Uterus (tissue), 4 donors: Measurements from ENCODE around the gene RBP4. TPM values are rescaled to one million over a fixed set of nuclear protein-coding genes. Genes with fewer than 3 reads are reported as not detected.

ENCODE experiments used
- DNase-seq, 2 donors: peaks; one replicate each; pipeline ENCODE4 v3.0.0-alpha.2; 2019 to 2020
- H3K27ac ChIP-seq, 2 donors: fragments of 200-600 bp; sonication (generic); 1 replicate in 1 of 2; 2 replicates in 1 of 2; pipeline ENCODE4 v1.5.1; 2016 to 2018
- H3K27me3 ChIP-seq, 2 donors: fragments of 200-600 bp; sonication (generic); one replicate each; pipeline ENCODE4 v1.5.1; 2018 to 2019; ENCODE audit warnings: control low read depth in 1 of 2
- H3K36me3 ChIP-seq, 2 donors: fragments of 200-600 bp; sonication (generic); one replicate each; pipeline ENCODE4 v1.5.1; 2019; ENCODE audit warnings: control low read depth in 1 of 2
- H3K4me1 ChIP-seq, 2 donors: fragments of 200-600 bp; sonication (generic); one replicate each; pipeline ENCODE4 v1.5.1; 2018 to 2019; ENCODE audit warnings: control low read depth in 1 of 2
- H3K4me3 ChIP-seq, 2 donors: fragments of 200-600 bp; sonication (generic); 1 replicate in 1 of 2; 2 replicates in 1 of 2; pipeline ENCODE4 v1.5.1; 2018 to 2019; ENCODE audit warnings: mild to moderate bottlenecking in 1 of 2
- H3K9me3 ChIP-seq, 2 donors: fragments of 200-600 bp; sonication (generic); one replicate each; pipeline ENCODE4 v1.5.1; 2019; ENCODE audit warnings: control low read depth in 1 of 2
- POLR2A ChIP-seq, 2 donors: fragments of 450-650 bp; IDR thresholded peaks; one replicate each; pipeline ENCODE4 v1.6.1; 2016; ENCODE audit warnings: antibody characterized with exemption in 2 of 2, mild to moderate bottlenecking in 1 of 2, moderate library complexity in 1 of 2
- intact Hi-C: fragments of 100-400 bp; cut with DNase I; formaldehyde crosslinking; loops from one replicate; pipeline ENCODE4 v1.15.1; 2023; ENCODE audit warnings: low total_unique reads
- total RNA-seq, 4 donors: library from RNA; depleted of rRNA in 3 of 4; stranded (reverse); fragments of >200 nt in 3 of 4; gene quantifications; one replicate each; pipeline versions ENCODE4 v1.1.0 to v1.2.4, GENCODE V29; 2014 to 2023
- TF ChIP-seq, protein P1 (sequence below), 4 experiments: fragments of 200-600 bp in 2 of 4; fragments of 450-650 bp in 2 of 4; sonication (generic) in 2 of 4; IDR thresholded peaks; one replicate each; pipeline ENCODE4 v1.5.1; 2016 to 2019; ENCODE audit warnings: antibody characterized with exemption in 4 of 4, mild to moderate bottlenecking in 2 of 4, moderate library complexity in 1 of 4
- donor health status: DM: yes; HTN: yes; CAD: no.

The RBP4 gene
- total RNA-seq, 4 donors from 2014 or later: 0.90 to 3.2 TPM; not detected in 2

- Histone ChIP-seq H3K27me3 (peaks cover 0 to 14% of the 10 kb centered on the region in 2 donors), H3K4me3 (no peak within 1 kb of the TSS), H3K9me3 (no peaks in the 10 kb centered on the region), H3K36me3 (no peaks in the 10 kb centered on the region), H3K4me1 (no peaks in the 10 kb centered on the region), H3K27ac (no peak within 1 kb of the TSS)
- TF ChIP-seq, protein P1, sequence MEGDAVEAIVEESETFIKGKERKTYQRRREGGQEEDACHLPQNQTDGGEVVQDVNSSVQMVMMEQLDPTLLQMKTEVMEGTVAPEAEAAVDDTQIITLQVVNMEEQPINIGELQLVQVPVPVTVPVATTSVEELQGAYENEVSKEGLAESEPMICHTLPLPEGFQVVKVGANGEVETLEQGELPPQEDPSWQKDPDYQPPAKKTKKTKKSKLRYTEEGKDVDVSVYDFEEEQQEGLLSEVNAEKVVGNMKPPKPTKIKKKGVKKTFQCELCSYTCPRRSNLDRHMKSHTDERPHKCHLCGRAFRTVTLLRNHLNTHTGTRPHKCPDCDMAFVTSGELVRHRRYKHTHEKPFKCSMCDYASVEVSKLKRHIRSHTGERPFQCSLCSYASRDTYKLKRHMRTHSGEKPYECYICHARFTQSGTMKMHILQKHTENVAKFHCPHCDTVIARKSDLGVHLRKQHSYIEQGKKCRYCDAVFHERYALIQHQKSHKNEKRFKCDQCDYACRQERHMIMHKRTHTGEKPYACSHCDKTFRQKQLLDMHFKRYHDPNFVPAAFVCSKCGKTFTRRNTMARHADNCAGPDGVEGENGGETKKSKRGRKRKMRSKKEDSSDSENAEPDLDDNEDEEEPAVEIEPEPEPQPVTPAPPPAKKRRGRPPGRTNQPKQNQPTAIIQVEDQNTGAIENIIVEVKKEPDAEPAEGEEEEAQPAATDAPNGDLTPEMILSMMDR (IDR thresholded peaks at IDR 0.05): no peak
- no peak for TF ChIP-seq POLR2A (IDR thresholded peaks at IDR 0.05)
- intact Hi-C loops: no loop called here
- no peak for DNase-seq
Observed at GRCh38 chr10:93566435-93567276, 34.4 kb downstream of the RBP4 start, which contains the start of gene FFAR4. FFAR4 (plus strand) TSS chr10:93566665; CDS start chr10:93566721, 56 bp downstream.

GRCh38 chr10:93565446-93565845 lies 35.6 kb downstream of the RBP4 start:
- Histone ChIP-seq H3K4me1 (no peaks in the 10 kb centered on the region), H3K27ac (no peak overlapping the region), H3K9me3 (no peaks in the 10 kb centered on the region), H3K27me3 (peaks cover 0 to 14% of the 10 kb centered on the region in 2 donors), H3K36me3 (no peaks in the 10 kb centered on the region), H3K4me3 (no peak overlapping the region)
- TF ChIP-seq, protein P1 (IDR thresholded peaks at IDR 0.05): no peak
- TF ChIP-seq POLR2A (IDR thresholded peaks at IDR 0.05): no peak
- DNase-seq: no peak
- intact Hi-C loops: no loop called here

GRCh38 chr10:93560541-93560940 lies 40.5 kb downstream of the RBP4 start:
- H3K4me3 ChIP-seq: no peak overlapping the region
- intact Hi-C loops: no loop called here
- no peak for DNase-seq
- no peak for TF ChIP-seq POLR2A (IDR thresholded peaks at IDR 0.05)
- TF ChIP-seq, protein P1 (IDR thresholded peaks at IDR 0.05): no peak
- no peaks in the 10 kb centered on the region for H3K4me1 ChIP-seq
- H3K27me3 ChIP-seq: no peaks in the 10 kb centered on the region
- H3K36me3 ChIP-seq: no peaks in the 10 kb centered on the region
- no peaks in the 10 kb centered on the region for H3K9me3 ChIP-seq
- H3K27ac ChIP-seq: no peak overlapping the region

DNA sequence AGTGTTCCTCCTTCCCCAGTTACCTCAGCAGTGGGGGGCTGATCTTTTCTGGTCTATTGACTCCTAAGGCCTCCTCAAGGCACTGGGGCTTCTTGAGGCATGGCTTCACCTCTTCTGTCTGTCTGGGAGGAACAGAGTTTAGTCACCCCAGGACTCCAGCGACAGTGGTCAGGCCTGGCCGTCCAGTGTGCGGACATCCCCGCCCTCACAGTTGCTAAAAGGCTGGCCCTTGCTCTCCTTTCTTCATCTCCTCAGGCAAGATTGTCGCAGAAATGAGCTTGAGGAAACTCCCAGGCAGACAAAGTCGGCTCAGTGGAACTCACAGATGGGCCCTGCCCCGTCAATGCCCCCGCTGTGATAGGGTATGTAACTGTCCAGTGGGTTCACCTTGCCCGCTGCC lies 41.5 kb downstream of the RBP4 start:
- no peak for TF ChIP-seq POLR2A (IDR thresholded peaks at IDR 0.05)
- TF ChIP-seq, protein P1 (IDR thresholded peaks at IDR 0.05): no peak
- no peak for DNase-seq
- Histone ChIP-seq H3K9me3 (no peaks in the 10 kb centered on the region), H3K4me1 (no peaks in the 10 kb centered on the region), H3K27me3 (no peaks in the 10 kb centered on the region), H3K36me3 (no peaks in the 10 kb centered on the region), H3K27ac (no peak overlapping the region), H3K4me3 (no peak overlapping the region)
- intact Hi-C loops: no loop called here

DNA sequence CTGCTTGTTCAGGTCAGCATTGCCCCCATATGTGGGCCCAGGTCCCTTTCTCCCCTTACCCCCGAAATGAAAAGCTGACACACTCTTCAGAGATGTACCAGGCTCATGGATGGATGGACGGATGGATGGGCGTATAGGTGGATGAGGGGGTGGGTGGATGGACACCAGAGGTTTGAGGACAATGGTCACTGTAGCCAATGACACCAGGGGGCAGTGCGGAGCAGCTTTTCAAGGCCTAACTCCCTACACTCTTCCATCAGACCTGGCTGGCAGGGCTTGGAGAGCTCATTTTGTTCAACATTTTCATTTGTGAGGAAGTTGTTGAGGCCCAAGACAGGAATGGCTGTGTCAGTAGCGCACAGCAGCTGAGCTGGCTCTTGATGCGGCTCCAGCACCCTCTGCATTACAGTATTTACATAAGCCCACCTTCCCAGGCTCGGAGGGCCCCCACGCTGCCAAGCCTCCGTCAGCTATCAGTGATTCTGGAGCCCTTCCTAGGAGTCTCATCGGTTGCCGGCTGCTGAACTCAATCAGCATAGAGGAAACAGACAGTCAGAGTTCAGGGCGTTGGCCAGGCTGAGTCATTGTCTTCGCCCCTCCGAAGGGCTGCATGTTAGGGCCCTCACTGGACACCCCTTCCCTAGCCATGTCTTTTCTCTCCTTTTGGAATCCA lies 46.1 kb downstream of the RBP4 start:
- Histone ChIP-seq H3K27me3 (no peaks in the 10 kb centered on the region), H3K4me3 (no peak overlapping the region), H3K9me3 (no peaks in the 10 kb centered on the region), H3K4me1 (no peaks in the 10 kb centered on the region), H3K27ac (no peak overlapping the region), H3K36me3 (no peaks in the 10 kb centered on the region)
- peak in 1 of 2 donors; percentile 19 for DNase-seq
- intact Hi-C loops: no loop called here
- TF ChIP-seq, protein P1 (IDR thresholded peaks at IDR 0.05): peak; percentile 31 to 47 (median 32)
- no peak for TF ChIP-seq POLR2A (IDR thresholded peaks at IDR 0.05)
